Cardiac muscle cell (in vitro differentiated cells and primary cell): ENCODE results near the gene MARCHF10. TPM values are rescaled to one million over a fixed set of nuclear protein-coding genes. Genes with fewer than 3 reads are reported as not detected.

Experiments used
- DNase-seq, 2 donors: peaks; one replicate each; pipeline versions ENCODE4 v3.0.0 to v3.0.0-alpha.2; 2010 to 2017; ENCODE audit warnings: low read depth in 1 of 2, low spot score in 1 of 2
- H3K27ac ChIP-seq: fragments of 200-600 bp; sonication (generic); 2 replicates; pipeline ENCODE4 v1.5.1; 2016
- H3K27me3 ChIP-seq: fragments of 200-600 bp; sonication (generic); 2 replicates; pipeline ENCODE4 v1.6.0; 2016; ENCODE audit warnings: control low read depth
- H3K36me3 ChIP-seq: fragments of 200-600 bp; sonication (generic); 2 replicates; pipeline ENCODE4 v1.5.1; 2016; ENCODE audit warnings: control low read depth
- H3K4me1 ChIP-seq: fragments of 200-600 bp; sonication (generic); 2 replicates; pipeline ENCODE4 v1.8.1; 2017; ENCODE audit warnings: low read depth, mild to moderate bottlenecking, mixed run types
- H3K4me3 ChIP-seq: fragments of 200-600 bp; sonication (generic); 2 replicates; pipeline ENCODE4 v1.5.1; 2016; ENCODE audit warnings: mild to moderate bottlenecking
- H3K9me3 ChIP-seq: fragments of 200-600 bp; sonication (generic); 2 replicates; pipeline ENCODE4 v1.5.1; 2017; ENCODE audit warnings: low read depth, mild to moderate bottlenecking, control low read depth
- polyA plus RNA-seq: library from polyadenylated mRNA; unstranded; fragments of >200 nt; fragmentation: Nextera tagmentation; extraction: Ambion mirVana; gene quantifications from 2 replicates; pipeline ENCODE4 v1.2.1, GENCODE V29; 2016
- total RNA-seq: library from RNA; depleted of rRNA; stranded (reverse); fragments of >200 nt; gene quantifications from 2 replicates; pipeline ENCODE4 v1.2.3, GENCODE V29; 2016
- TF ChIP-seq, protein P1 (sequence below): IDR thresholded peaks from 2 replicates; pipeline ENCODE4 v1.5.1; 2012; ENCODE audit warnings: low read depth, mild to moderate bottlenecking, low read length

Gene MARCHF10
- total and polyA plus RNA-seq, 2 experiments from 2014 or later = 0.77 to 1.1 TPM

DNA sequence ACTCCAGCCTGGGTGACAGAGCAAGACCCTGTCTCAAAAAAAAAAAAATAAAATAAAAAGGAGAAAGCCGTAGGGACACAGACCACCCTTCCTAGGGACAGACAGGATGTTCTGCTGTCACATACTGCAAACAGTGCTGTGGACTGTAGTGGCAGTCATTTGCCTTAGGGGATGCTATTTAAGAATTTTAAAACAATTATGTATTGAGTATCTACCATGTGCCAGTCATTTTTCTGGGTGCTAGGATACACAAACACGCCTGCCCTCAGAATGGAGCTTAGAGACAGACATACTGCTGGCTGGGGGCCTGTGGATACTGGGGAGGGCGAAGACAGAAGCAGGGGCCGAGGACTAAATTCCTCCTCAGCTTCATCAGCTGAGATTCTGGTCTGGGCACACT lies 135.2 kb downstream of the MARCHF10 start:
- TF ChIP-seq, protein P1, sequence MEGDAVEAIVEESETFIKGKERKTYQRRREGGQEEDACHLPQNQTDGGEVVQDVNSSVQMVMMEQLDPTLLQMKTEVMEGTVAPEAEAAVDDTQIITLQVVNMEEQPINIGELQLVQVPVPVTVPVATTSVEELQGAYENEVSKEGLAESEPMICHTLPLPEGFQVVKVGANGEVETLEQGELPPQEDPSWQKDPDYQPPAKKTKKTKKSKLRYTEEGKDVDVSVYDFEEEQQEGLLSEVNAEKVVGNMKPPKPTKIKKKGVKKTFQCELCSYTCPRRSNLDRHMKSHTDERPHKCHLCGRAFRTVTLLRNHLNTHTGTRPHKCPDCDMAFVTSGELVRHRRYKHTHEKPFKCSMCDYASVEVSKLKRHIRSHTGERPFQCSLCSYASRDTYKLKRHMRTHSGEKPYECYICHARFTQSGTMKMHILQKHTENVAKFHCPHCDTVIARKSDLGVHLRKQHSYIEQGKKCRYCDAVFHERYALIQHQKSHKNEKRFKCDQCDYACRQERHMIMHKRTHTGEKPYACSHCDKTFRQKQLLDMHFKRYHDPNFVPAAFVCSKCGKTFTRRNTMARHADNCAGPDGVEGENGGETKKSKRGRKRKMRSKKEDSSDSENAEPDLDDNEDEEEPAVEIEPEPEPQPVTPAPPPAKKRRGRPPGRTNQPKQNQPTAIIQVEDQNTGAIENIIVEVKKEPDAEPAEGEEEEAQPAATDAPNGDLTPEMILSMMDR = no peak
- Histone ChIP-seq H3K9me3 (no peaks in the 10 kb centered on the region), H3K4me3 (no peak overlapping the region), H3K4me1 (no peaks in the 10 kb centered on the region), H3K27me3 (no peaks in the 10 kb centered on the region), H3K27ac (no peak overlapping the region), H3K36me3 (peaks cover 4% of the 10 kb centered on the region)
- no peak for DNase-seq

DNA sequence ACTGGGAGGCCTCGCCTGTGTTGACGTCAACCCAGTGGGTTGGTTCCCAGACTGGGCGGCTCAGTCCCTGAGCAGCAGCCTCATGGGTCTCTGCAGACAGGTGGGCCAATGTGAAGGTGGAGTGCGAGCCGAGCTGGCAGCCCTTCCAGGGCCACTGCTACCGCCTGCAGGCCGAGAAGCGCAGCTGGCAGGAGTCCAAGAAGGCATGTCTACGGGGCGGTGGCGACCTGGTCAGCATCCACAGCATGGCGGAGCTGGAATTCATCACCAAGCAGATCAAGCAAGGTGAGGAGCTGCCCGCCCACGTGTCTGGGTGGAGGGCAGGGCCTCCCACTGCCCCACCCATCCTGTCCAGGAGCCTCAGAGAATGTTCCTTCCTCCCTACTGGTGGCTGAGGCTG lies 136.6 kb downstream of the MARCHF10 start:
- Histone ChIP-seq H3K36me3 (peaks cover 2% of the 10 kb centered on the region), H3K4me3 (no peak overlapping the region), H3K27ac (no peak overlapping the region), H3K9me3 (no peaks in the 10 kb centered on the region), H3K4me1 (no peaks in the 10 kb centered on the region), H3K27me3 (no peaks in the 10 kb centered on the region)
- no peak for DNase-seq
- TF ChIP-seq, protein P1 = no peak

DNA sequence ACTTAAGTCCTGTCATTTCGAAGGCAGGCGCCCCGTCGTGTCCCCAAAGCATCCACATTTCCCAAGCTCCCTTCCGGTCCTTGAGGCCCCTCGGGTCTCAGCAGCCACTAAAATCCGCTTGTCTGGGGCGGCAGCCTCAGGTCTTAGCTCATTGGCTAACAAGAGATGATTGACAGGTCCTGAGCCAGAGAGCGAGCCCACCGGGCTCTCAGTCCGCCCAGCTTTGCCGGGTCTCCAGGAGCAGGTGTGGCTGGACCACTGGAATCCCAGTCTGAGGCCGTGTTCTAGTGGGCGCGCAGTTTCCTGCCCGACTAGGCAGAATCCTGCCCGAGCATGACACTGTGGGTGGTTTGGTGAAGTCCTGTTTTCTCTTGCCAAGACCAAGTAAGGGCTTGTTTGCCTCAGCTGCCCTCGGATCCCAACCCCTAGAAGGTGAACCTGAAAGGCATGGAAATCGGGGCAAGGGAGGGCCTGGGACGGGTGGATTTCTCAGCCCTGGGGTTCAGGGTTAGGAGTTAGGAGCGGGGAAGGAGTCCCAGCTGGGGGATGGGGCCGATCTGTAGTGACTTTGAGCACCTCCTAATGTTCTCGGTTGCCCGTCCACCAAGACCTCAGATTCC lies 137.8 kb downstream of the MARCHF10 start:
- no peaks in the 10 kb centered on the region for H3K27me3 ChIP-seq
- H3K9me3 ChIP-seq = no peaks in the 10 kb centered on the region
- no peak overlapping the region for H3K4me3 ChIP-seq
- no peak overlapping the region for H3K27ac ChIP-seq
- no peaks in the 10 kb centered on the region for H3K36me3 ChIP-seq
- no peaks in the 10 kb centered on the region for H3K4me1 ChIP-seq
- DNase-seq = peak in 1 of 2 donors; percentile 23
- TF ChIP-seq, protein P1 = no peak

DNA sequence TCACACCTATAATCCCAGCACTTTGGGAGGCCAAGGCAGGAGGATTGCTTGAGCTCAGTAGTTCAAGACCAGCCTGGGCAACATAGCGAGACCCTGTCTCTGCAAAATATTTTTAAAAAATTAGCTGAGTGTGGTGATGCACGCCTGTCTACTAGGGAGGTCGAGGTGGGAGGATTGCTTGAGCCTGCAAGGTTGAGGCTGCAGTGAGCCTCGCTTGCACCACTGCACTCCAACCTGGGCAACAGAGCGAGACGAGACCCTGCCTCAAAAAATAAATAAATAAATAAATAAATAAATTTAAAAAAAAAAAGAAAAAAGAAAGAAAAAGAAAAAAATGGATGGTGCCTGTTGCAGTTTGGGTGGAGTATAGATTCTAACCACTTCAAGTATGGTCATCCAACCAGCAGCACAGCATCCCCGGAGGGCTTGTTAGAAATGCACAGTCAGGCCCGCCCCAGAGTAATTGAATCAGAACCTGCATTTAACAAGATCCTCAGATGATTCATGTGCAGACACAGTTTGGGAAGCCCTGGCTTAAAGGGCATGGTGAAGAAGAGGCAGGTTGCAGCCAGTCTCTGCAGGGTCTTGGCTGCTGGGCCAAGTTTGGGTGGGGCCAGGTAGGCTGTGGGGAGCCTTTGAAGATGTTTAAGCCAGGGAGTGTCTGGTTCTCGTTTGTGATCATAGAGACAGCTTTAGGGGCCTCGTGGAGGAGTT lies 139.9 kb downstream of the MARCHF10 start:
- DNase-seq = no peak
- Histone ChIP-seq H3K36me3 (no peaks in the 10 kb centered on the region), H3K4me3 (no peak overlapping the region), H3K4me1 (no peaks in the 10 kb centered on the region), H3K27ac (no peak overlapping the region), H3K9me3 (no peaks in the 10 kb centered on the region), H3K27me3 (no peaks in the 10 kb centered on the region)
- TF ChIP-seq, protein P1 = no peak

DNA sequence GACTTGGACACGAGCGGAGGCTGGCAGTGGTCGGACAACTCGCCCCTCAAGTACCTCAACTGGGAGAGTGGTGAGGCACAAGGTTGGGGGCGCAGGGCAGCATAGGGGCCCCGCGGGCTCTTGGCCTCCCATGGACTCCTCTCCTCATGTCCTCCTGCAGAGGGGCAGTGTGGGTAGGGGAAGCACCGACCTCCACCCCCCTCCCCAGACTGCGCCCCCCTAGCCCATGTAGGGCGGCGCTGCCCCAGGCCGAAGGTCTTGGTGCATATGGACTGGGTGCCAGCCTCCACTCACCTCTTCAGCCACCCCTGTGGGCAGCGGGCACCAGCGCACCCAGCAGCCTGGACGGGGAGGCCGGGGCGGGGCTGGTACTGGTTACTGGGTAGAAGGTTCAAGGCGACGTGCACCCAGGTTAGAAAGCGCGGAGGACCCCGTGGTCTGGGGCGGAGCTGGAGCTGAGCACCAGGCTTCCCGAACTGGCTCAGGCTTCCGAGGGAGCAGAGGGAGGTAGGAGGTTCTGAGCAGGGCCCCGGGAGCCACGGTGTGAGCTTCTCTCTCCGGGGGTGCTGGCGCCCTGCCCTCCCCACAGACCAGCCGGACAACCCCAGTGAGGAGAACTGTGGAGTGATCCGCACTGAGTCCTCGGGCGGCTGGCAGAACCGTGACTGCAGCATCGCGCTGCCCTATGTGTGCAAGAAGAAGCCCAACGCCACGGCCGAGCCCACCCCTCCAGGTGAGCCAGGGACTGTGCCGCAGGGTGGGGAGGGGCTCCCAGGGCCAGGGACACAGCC lies 141.1 kb downstream of the MARCHF10 start:
- Histone ChIP-seq H3K9me3 (no peaks in the 10 kb centered on the region), H3K4me3 (no peak overlapping the region), H3K4me1 (no peaks in the 10 kb centered on the region), H3K36me3 (no peaks in the 10 kb centered on the region), H3K27ac (no peak overlapping the region), H3K27me3 (no peaks in the 10 kb centered on the region)
- TF ChIP-seq, protein P1 = no peak
- DNase-seq = no peak
